WI38 (cell line): ENCODE measurements around the gene TAAR1.
"Not testable (repeated sequence)": the region's sequence is repeated elsewhere in the genome, so short reads cannot be mapped to it uniquely, and the experiment has no call there.

ENCODE experiments used
- H3K4me3 ChIP-seq: 2 replicates; pipeline ENCODE4 v1.5.1; 2011; ENCODE audit warnings: low read depth, mild to moderate bottlenecking, control low read depth, low read length
- TF ChIP-seq, protein P1 (sequence below): IDR thresholded peaks from 2 replicates; pipeline ENCODE4 v1.5.1; 2012; ENCODE audit warnings: low read depth, mild to moderate bottlenecking, control low read depth, low read length

TAAR1 gene

GRCh38 chr6:132690678-132691077, 31.7 kb upstream of the TAAR1 start:
- TF ChIP-seq, protein P1, sequence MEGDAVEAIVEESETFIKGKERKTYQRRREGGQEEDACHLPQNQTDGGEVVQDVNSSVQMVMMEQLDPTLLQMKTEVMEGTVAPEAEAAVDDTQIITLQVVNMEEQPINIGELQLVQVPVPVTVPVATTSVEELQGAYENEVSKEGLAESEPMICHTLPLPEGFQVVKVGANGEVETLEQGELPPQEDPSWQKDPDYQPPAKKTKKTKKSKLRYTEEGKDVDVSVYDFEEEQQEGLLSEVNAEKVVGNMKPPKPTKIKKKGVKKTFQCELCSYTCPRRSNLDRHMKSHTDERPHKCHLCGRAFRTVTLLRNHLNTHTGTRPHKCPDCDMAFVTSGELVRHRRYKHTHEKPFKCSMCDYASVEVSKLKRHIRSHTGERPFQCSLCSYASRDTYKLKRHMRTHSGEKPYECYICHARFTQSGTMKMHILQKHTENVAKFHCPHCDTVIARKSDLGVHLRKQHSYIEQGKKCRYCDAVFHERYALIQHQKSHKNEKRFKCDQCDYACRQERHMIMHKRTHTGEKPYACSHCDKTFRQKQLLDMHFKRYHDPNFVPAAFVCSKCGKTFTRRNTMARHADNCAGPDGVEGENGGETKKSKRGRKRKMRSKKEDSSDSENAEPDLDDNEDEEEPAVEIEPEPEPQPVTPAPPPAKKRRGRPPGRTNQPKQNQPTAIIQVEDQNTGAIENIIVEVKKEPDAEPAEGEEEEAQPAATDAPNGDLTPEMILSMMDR = no peak
- no peak overlapping the region for H3K4me3 ChIP-seq

- TF ChIP-seq, protein P1 = no peak
- H3K4me3 ChIP-seq = peak overlapping the region; percentile 14; the same call in 1 of the 2 replicates
These were observed 28.3 kb upstream of the TAAR1 start for GRCh38 chr6:132687306-132687705.

- TF ChIP-seq, protein P1 = no peak
- H3K4me3 ChIP-seq = no peak overlapping the region
These were observed 27.5 kb upstream of the TAAR1 start for GRCh38 chr6:132686531-132686930.

GRCh38 chr6:132685009-132685408, 26.0 kb upstream of the TAAR1 start:
- H3K4me3 ChIP-seq = no peak overlapping the region
- TF ChIP-seq, protein P1 = no peak

DNA sequence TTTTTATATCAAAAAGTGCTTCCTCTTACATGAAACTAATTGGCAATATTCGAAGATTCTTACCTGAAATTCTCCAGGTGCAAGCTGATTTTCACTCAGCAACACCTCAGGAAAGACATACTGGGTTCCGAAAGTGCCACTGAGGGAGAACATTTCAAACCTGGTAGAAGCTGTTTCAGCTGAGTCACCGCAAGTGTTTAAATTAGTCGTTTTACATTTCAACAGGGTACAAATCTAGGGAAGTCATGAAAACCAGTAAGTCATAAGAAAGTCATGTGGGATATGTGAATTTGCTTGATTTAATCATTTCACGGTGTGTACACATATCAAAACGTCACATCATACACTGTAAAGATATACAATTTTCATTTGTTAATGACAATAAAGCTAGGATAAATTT, 25.3 kb upstream of the TAAR1 start:
- H3K4me3 ChIP-seq = no peak overlapping the region
- TF ChIP-seq, protein P1 = no peak

DNA sequence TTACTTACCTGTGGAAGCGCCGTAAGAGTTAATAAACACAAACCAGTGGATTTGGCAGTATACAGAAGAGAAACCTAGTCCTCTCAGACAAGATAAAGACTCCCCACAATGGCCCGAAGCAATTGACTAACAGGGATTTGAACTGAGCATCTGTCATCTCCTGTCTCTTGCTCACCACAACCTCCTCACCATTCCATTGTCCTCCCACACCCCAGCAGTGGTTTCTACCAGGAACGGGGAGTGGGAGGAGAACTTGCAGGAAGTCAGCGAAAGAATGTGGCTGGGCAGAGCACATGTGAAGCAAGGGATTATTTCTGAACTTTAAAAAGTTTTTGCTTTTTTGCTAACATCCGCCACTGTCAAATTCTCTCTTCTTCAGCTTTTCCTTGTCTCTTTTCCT, 24.6 kb upstream of the TAAR1 start:
- no peak overlapping the region for H3K4me3 ChIP-seq
- TF ChIP-seq, protein P1 = no peak

DNA sequence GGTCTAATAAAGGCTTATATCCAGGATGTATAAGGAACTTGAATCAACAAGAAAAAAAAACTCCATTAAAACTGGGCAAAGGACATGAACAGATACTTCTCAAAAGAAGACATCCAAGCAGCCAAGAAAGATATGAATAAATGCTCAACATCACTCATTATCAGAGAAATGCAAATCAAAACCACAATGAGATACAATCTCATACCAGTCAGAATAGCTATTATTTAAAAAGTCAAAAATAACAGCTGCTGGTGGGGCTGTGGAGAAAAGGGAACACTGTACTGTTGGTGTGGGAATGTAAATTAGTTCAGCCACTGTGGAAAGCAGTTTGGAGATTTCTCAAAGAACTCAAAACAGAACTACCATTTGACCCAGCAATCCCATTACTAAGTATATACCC, 20.1 kb upstream of the TAAR1 start:
- H3K4me3 ChIP-seq = not testable (repeated sequence)

DNA sequence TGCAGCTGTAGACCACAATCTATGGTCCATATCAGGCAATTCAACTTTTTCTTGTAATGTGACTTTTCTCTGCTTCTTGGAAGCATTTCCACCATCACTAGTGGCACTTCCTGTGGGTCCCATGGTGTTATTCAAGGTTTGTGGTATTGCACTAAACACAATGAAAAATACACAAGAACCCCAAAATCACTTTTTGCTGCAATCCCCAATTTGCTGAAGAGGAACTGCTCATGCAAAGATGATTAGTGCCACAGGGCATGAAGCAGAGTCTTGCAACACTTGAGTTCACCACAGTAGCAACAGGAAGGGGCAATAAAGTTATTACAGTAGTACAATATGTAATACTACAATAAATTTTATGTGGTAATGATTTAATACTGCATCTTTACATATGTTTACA, 16.8 kb upstream of the TAAR1 start:
- H3K4me3 ChIP-seq = no peak overlapping the region
- TF ChIP-seq, protein P1 = no peak
